GM18520 (cell line): ENCODE measurements around the gene PKP4.

Source experiments
- ATAC-seq: cut with Tn5 transposase; IDR thresholded peaks from one replicate; pipeline ENCODE4 v1.9.1; 2021; ENCODE audit not compliant: unreplicated experiment

PKP4 gene

GRCh38 chr2:158583923-158584322 is 127.2 kb downstream of the PKP4 start:
- no peak for ATAC-seq

- ATAC-seq, result no peak
Measured at GRCh38 chr2:158586491-158586890, 129.7 kb downstream of the PKP4 start.

GRCh38 chr2:158589303-158589702 is 132.6 kb downstream of the PKP4 start:
- ATAC-seq, result no peak

GRCh38 chr2:158598862-158599517 is 142.2 kb downstream of the PKP4 start:
- no peak for ATAC-seq

GRCh38 chr2:158599609-158600008 is 142.9 kb downstream of the PKP4 start:
- no peak for ATAC-seq

GRCh38 chr2:158600155-158600802 is 143.5 kb downstream of the PKP4 start:
- ATAC-seq, result no peak

- ATAC-seq, result no peak
Measured at GRCh38 chr2:158602027-158602426, 145.3 kb downstream of the PKP4 start.

GRCh38 chr2:158603205-158603604 is 146.5 kb downstream of the PKP4 start:
- ATAC-seq, result no peak

- no peak for ATAC-seq
Measured at GRCh38 chr2:158603986-158604385, 147.2 kb downstream of the PKP4 start.

- no peak for ATAC-seq
Measured at GRCh38 chr2:158610059-158610458, 153.3 kb downstream of the PKP4 start.

GRCh38 chr2:158616480-158617000 is 159.8 kb downstream of the PKP4 start:
- no peak for ATAC-seq

GRCh38 chr2:158618891-158619490 is 162.2 kb downstream of the PKP4 start:
- no peak for ATAC-seq

GRCh38 chr2:158619496-158619895 is 162.7 kb downstream of the PKP4 start:
- no peak for ATAC-seq

GRCh38 chr2:158620656-158621055 is 163.9 kb downstream of the PKP4 start:
- no peak for ATAC-seq

GRCh38 chr2:158624071-158624667 is 167.4 kb downstream of the PKP4 start:
- ATAC-seq, result no peak

- no peak for ATAC-seq
Measured at GRCh38 chr2:158624961-158625360, 168.2 kb downstream of the PKP4 start.

GRCh38 chr2:158629116-158629515 is 172.4 kb downstream of the PKP4 start:
- no peak for ATAC-seq

- no peak for ATAC-seq
Measured at GRCh38 chr2:158633261-158633660, 176.5 kb downstream of the PKP4 start.

GRCh38 chr2:158634627-158635026 is 177.9 kb downstream of the PKP4 start:
- no peak for ATAC-seq

GRCh38 chr2:158635961-158636601 is 179.3 kb downstream of the PKP4 start:
- no peak for ATAC-seq

GRCh38 chr2:158637357-158637756 is 180.6 kb downstream of the PKP4 start:
- ATAC-seq, result no peak
